ENCODE data around the gene SLC12A9.

The SLC12A9 gene

GRCh38 chr7:100882785-100883526 is 30.4 kb downstream of the SLC12A9 start:
- H3K36me3 ChIP-seq (ENCODE audit: insufficient read depth, low read length), result peaks cover 98% of the 10 kb centered on the region
- peaks cover 82% of the 10 kb centered on the region for H4K20me1 ChIP-seq (ENCODE audit: insufficient read depth, low read length)
- H3K4me2 ChIP-seq (ENCODE audit: insufficient read depth, low read length), result no peak overlapping the region
- H3K79me2 ChIP-seq (ENCODE audit: insufficient read depth, low read length), result peaks cover 58% of the 10 kb centered on the region
- no peak overlapping the region for H3K27ac ChIP-seq (ENCODE audit: low read length)
- H3K4me1 ChIP-seq (ENCODE audit: insufficient read depth, low read length), result peaks cover 41% of the 10 kb centered on the region
- H3K9ac ChIP-seq (ENCODE audit: low read depth, low read length), result no peak overlapping the region; the same call in 1 of the 2 replicates
- TF ChIP-seq EZH2 (IDR thresholded peaks at IDR 0.05; ENCODE audit: borderline replicate concordance, low read depth, low read length, severe bottlenecking), result no peak
- no peak for TF ChIP-seq CTCF (IDR thresholded peaks at IDR 0.05; ENCODE audit: borderline replicate concordance, extremely low read depth, low read length, poor library complexity, severe bottlenecking)
- no peaks in the 10 kb centered on the region for H3K9me3 ChIP-seq (ENCODE audit: insufficient read depth, low read length, severe bottlenecking)
- no peak overlapping the region for H3K4me3 ChIP-seq (ENCODE audit: low read depth in 1 of 2, low read length in 2 of 2)
- no peaks in the 10 kb centered on the region for H3K27me3 ChIP-seq (ENCODE audit: insufficient read depth, low read length, poor library complexity)
- DNase-seq (no peak), ATAC-seq (ENCODE audit: insufficient read depth, low read depth) (no peak)
- no peak overlapping the region for H2AFZ ChIP-seq (ENCODE audit: low read depth, low read length)

DNA sequence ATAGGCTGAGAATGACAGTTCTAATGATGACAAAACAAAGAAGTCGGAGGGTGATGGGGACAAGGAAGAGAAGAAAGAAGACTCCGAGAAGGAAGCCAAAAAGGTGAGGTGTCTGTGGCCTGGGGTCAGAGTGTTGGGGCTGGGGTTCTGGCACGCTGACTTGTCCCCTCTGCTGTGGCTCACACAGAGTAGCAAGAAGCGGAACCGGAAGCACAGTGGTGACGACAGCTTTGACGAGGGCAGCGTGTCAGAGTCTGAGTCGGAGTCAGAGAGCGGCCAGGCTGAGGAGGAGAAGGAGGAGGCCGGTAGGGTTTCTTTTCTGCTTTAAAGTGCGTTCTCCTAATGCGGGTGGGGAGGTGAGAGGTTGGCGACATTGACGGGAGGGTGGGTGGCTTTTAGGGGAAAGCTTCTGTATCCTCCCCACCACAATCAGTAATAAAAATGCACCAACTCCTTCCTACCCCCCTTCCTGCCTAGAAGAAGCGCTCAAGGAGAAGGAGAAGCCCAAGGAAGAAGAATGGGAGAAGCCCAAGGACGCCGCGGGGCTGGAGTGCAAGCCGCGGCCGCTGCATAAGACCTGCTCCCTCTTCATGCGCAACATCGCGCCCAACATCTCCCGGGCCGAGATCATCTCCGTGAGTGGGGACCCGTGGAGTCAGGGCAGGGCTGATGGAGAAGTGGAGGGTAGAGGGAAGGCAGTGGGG is 32.4 kb downstream of the SLC12A9 start:
- peaks cover 52% of the 10 kb centered on the region for H3K79me2 ChIP-seq (ENCODE audit: insufficient read depth, low read length)
- H3K9me3 ChIP-seq (ENCODE audit: insufficient read depth, low read length, severe bottlenecking), result no peaks in the 10 kb centered on the region
- H3K36me3 ChIP-seq (ENCODE audit: insufficient read depth, low read length), result peaks cover 93% of the 10 kb centered on the region
- no peak overlapping the region for H3K4me2 ChIP-seq (ENCODE audit: insufficient read depth, low read length)
- TF ChIP-seq EZH2 (IDR thresholded peaks at IDR 0.05; ENCODE audit: borderline replicate concordance, low read depth, low read length, severe bottlenecking), result no peak
- TF ChIP-seq CTCF (IDR thresholded peaks at IDR 0.05; ENCODE audit: borderline replicate concordance, extremely low read depth, low read length, poor library complexity, severe bottlenecking), result no peak
- no peak overlapping the region for H3K4me3 ChIP-seq (ENCODE audit: low read depth in 1 of 2, low read length in 2 of 2)
- H3K27ac ChIP-seq (ENCODE audit: low read length), result no peak overlapping the region
- peaks cover 40% of the 10 kb centered on the region for H3K4me1 ChIP-seq (ENCODE audit: insufficient read depth, low read length)
- H2AFZ ChIP-seq (ENCODE audit: low read depth, low read length), result no peak overlapping the region
- H3K9ac ChIP-seq (ENCODE audit: low read depth, low read length), result no peak overlapping the region
- DNase-seq, result no peak
- H3K27me3 ChIP-seq (ENCODE audit: insufficient read depth, low read length, poor library complexity), result no peaks in the 10 kb centered on the region
- ATAC-seq (ENCODE audit: insufficient read depth, low read depth), result no peak
- H4K20me1 ChIP-seq (ENCODE audit: insufficient read depth, low read length), result peaks cover 75% of the 10 kb centered on the region

DNA sequence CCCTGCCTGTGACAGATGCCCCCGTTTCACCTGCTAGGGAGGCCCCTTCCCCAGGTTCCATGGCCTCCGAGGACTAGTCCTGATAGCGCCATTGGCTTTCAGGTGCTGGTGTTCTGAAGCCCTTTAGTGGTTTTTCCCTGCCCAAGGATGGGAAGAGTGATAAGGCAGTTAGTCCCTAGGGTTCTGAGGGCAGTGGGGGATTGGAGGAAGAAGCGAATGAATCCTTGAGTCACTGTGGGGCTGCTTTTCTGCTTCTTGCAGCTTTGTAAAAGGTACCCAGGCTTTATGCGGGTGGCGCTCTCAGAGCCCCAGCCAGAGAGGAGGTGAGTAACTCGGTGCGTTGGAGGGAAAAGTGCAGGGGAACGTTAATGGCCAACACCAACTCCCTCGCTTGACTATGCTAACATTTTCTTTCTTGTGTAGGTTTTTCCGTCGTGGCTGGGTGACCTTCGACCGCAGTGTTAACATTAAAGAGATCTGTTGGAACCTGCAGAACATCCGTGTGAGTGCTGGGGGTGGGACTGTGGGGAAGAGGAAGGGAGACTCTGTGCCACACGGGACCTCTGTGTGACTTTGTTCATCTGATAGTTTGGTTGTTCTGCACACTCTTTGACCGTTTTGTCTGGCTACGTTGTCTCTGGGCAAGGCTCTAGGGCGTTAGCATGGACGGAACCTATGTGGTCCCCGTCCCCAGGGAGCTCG is 33.1 kb downstream of the SLC12A9 start:
- H3K4me2 ChIP-seq (ENCODE audit: insufficient read depth, low read length), result no peak overlapping the region
- no peak overlapping the region for H3K4me3 ChIP-seq (ENCODE audit: low read depth in 1 of 2, low read length in 2 of 2)

More for the DNA sequence above, 33.1 kb downstream of the SLC12A9 start:
- Histone ChIP-seq H3K9me3 (ENCODE audit: insufficient read depth, low read length, severe bottlenecking) (no peaks in the 10 kb centered on the region), H3K79me2 (ENCODE audit: insufficient read depth, low read length) (peaks cover 47% of the 10 kb centered on the region), H3K4me1 (ENCODE audit: insufficient read depth, low read length) (peaks cover 45% of the 10 kb centered on the region), H4K20me1 (ENCODE audit: insufficient read depth, low read length) (peaks cover 71% of the 10 kb centered on the region), H3K9ac (ENCODE audit: low read depth, low read length) (no peak overlapping the region), H3K27ac (ENCODE audit: low read length) (no peak overlapping the region), H3K27me3 (ENCODE audit: insufficient read depth, low read length, poor library complexity) (peaks cover 6% of the 10 kb centered on the region), H2AFZ (ENCODE audit: low read depth, low read length) (no peak overlapping the region), H3K36me3 (ENCODE audit: insufficient read depth, low read length) (peaks cover 88% of the 10 kb centered on the region)
- no peak for TF ChIP-seq CTCF (IDR thresholded peaks at IDR 0.05; ENCODE audit: borderline replicate concordance, extremely low read depth, low read length, poor library complexity, severe bottlenecking)
- no peak for TF ChIP-seq EZH2 (IDR thresholded peaks at IDR 0.05; ENCODE audit: borderline replicate concordance, low read depth, low read length, severe bottlenecking)
- no peak for ATAC-seq (ENCODE audit: insufficient read depth, low read depth)
- no peak for DNase-seq

All from DND-41 (cell line).